Suprapubic skin (tissue), 4 donors: ENCODE measurements around the gene XRCC5. TPM values are rescaled to one million over a fixed set of nuclear protein-coding genes. Genes with fewer than 3 reads are reported as not detected.
"Not testable (repeated sequence)": the region's sequence is repeated elsewhere in the genome, so short reads cannot be mapped to it uniquely, and the experiment has no call there.

ENCODE experiments used
- DNase-seq, 2 donors: peaks; one replicate each; pipeline ENCODE4 v3.0.0-alpha.2; 2019; ENCODE audit warnings: low spot score in 2 of 2
- H3K27ac ChIP-seq: fragments of 200-600 bp; sonication (generic); one replicate; pipeline ENCODE4 v1.5.1; 2019
- H3K27me3 ChIP-seq: fragments of 200-600 bp; sonication (generic); one replicate; pipeline ENCODE4 v1.5.1; 2019
- H3K36me3 ChIP-seq: fragments of 200-600 bp; sonication (generic); one replicate; pipeline ENCODE4 v1.5.1; 2019
- H3K4me1 ChIP-seq: fragments of 200-600 bp; sonication (generic); one replicate; pipeline ENCODE4 v1.5.1; 2019
- H3K4me3 ChIP-seq: fragments of 200-600 bp; sonication (generic); one replicate; pipeline ENCODE4 v1.5.1; 2019; ENCODE audit warnings: mild to moderate bottlenecking
- H3K9me3 ChIP-seq: fragments of 200-600 bp; sonication (generic); one replicate; pipeline ENCODE4 v1.5.1; 2019
- EP300 ChIP-seq: sonication (generic); formaldehyde crosslinking; IDR thresholded peaks from one replicate; pipeline ENCODE4 v1.6.1; 2017; ENCODE audit warnings: antibody characterized with exemption
- POLR2A ChIP-seq, 2 donors: fragments of 450-650 bp; IDR thresholded peaks; one replicate each; pipeline ENCODE4 v1.6.1; 2017; ENCODE audit warnings: antibody characterized with exemption in 2 of 2, mild to moderate bottlenecking in 2 of 2, moderate library complexity in 2 of 2
- POLR2AphosphoS5 ChIP-seq, 3 donors: sonication (generic); formaldehyde crosslinking; IDR thresholded peaks; one replicate each; pipeline ENCODE4 v1.6.1; 2017; ENCODE audit warnings: antibody characterized with exemption in 3 of 3
- WGBS: methylation state at CpG from one replicate; pipeline ENCODE4 v1.1.5; 2018; 5-methylcytosine and 5-hydroxymethylcytosine counted together
- total RNA-seq, 4 donors: library from RNA; depleted of rRNA; stranded (reverse); fragments of >200 nt; gene quantifications; one replicate each; pipeline ENCODE4 v1.1.0, GENCODE V29; 2016
- TF ChIP-seq, protein P1 (sequence below), 2 donors: fragments of 200-600 bp in 1 of 2; fragments of 450-650 bp in 1 of 2; sonication (generic) in 1 of 2; IDR thresholded peaks; one replicate each; pipeline ENCODE4 v1.5.1; 2016 to 2019; ENCODE audit warnings: antibody characterized with exemption in 2 of 2, mild to moderate bottlenecking in 1 of 2, moderate library complexity in 1 of 2

The XRCC5 gene
- total RNA-seq, 4 donors from 2014 or later = 122 to 153 (median 136) TPM

DNA sequence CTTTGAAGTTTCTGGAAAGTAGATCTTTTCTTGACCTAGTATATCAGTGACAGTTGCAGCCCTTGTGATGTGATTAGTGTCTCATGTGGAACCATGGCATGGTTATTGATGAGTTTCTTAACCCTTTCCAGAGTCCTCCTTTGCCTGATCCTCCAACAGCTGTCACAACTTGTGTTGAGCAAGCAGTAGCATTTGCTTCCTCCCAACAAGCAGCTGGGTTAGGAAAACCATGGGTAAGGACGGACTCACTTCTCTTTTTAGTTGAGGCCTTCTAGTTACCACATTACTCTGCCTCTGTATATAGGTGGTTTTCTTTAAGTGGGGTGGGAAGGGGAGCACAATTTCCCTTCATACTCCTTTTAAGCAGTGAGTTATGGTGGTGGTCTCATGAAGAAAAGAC, 96.3 kb downstream of the XRCC5 start:
- Histone ChIP-seq H3K4me3 (no peak overlapping the region), H3K9me3 (no peaks in the 10 kb centered on the region), H3K27ac (no peak overlapping the region), H3K27me3 (no peaks in the 10 kb centered on the region), H3K4me1 (peaks cover 3% of the 10 kb centered on the region), H3K36me3 (peaks cover 72% of the 10 kb centered on the region)
- TF ChIP-seq EP300 (no peak), POLR2A (IDR thresholded peaks at IDR 0.05) (no peak), POLR2AphosphoS5 (IDR thresholded peaks at IDR 0.05) (no peak)
- TF ChIP-seq, protein P1, sequence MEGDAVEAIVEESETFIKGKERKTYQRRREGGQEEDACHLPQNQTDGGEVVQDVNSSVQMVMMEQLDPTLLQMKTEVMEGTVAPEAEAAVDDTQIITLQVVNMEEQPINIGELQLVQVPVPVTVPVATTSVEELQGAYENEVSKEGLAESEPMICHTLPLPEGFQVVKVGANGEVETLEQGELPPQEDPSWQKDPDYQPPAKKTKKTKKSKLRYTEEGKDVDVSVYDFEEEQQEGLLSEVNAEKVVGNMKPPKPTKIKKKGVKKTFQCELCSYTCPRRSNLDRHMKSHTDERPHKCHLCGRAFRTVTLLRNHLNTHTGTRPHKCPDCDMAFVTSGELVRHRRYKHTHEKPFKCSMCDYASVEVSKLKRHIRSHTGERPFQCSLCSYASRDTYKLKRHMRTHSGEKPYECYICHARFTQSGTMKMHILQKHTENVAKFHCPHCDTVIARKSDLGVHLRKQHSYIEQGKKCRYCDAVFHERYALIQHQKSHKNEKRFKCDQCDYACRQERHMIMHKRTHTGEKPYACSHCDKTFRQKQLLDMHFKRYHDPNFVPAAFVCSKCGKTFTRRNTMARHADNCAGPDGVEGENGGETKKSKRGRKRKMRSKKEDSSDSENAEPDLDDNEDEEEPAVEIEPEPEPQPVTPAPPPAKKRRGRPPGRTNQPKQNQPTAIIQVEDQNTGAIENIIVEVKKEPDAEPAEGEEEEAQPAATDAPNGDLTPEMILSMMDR (IDR thresholded peaks at IDR 0.05) = no peak
- WGBS = 81% methylated on average over 1 of the region's 1 CpG
- no peak for DNase-seq

DNA sequence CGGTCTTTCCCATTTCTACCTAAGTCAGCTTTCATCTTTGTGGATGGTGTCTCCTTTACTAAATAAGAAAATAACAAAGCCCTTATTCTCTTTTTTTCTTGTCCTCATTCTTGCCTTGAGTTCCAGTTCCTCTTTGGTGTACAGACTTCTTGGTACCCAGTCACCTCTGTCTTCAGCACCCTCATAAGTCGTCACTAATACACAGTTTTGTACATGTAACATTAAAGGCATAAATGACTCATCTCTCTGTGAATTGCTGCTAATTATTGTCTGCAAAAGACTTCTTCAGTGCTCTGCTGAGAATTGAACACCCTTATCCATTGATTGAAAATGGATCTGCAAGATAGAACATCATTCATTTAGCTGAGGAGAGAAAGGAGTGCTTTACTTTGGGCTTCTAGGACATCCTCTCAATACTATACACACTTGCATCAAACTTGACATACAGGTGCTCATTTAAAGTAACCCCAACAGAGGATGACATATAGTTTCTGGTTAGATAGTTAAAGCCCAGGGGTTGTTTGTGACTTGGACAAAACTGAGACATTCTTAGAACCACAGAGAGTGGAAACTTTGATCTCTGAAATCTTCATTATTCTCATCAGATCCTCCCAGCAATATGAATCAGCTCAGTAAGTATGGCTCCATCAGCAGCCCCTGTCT, 97.0 kb downstream of the XRCC5 start:
- H3K27me3 ChIP-seq = no peaks in the 10 kb centered on the region
- no peak for DNase-seq
- H3K4me3 ChIP-seq = no peak overlapping the region
- TF ChIP-seq POLR2AphosphoS5 (IDR thresholded peaks at IDR 0.05) = no peak
- TF ChIP-seq, protein P1 (IDR thresholded peaks at IDR 0.05) = no peak
- TF ChIP-seq EP300 = no peak
- no peak for TF ChIP-seq POLR2A (IDR thresholded peaks at IDR 0.05)
- peaks cover 4% of the 10 kb centered on the region for H3K4me1 ChIP-seq
- no peaks in the 10 kb centered on the region for H3K9me3 ChIP-seq
- 89% methylated on average over 2 of the region's 2 CpGs for WGBS
- H3K27ac ChIP-seq = no peak overlapping the region
- peaks cover 65% of the 10 kb centered on the region for H3K36me3 ChIP-seq

DNA sequence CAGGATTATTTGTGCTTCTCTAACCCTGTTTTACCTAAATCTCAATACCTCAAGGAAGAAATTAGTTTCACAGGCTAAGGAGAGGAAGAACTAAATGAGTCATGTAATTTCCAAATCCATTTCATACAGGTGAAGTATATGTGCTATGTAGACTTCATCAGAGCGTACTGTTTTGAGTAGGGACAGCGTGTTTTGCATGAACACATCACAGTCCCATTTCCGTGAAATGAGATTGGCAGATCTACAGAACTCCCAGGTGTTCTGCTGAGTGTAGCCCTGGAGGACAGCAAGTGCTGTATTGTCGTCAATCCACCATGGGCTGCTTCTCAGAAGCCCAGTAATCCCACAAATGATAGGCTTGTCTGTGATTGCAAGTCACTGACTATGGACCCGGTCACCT, 97.7 kb downstream of the XRCC5 start:
- no peak for DNase-seq
- Histone ChIP-seq H3K4me3 (no peak overlapping the region), H3K27ac (no peak overlapping the region), H3K4me1 (peaks cover 4% of the 10 kb centered on the region), H3K36me3 (peaks cover 59% of the 10 kb centered on the region), H3K9me3 (no peaks in the 10 kb centered on the region), H3K27me3 (no peaks in the 10 kb centered on the region)
- TF ChIP-seq, protein P1 (IDR thresholded peaks at IDR 0.05) = no peak
- TF ChIP-seq POLR2A (IDR thresholded peaks at IDR 0.05) = no peak
- TF ChIP-seq EP300 = no peak
- TF ChIP-seq POLR2AphosphoS5 (IDR thresholded peaks at IDR 0.05) = no peak
- WGBS = 95% methylated on average over 5 of the region's 5 CpGs

DNA sequence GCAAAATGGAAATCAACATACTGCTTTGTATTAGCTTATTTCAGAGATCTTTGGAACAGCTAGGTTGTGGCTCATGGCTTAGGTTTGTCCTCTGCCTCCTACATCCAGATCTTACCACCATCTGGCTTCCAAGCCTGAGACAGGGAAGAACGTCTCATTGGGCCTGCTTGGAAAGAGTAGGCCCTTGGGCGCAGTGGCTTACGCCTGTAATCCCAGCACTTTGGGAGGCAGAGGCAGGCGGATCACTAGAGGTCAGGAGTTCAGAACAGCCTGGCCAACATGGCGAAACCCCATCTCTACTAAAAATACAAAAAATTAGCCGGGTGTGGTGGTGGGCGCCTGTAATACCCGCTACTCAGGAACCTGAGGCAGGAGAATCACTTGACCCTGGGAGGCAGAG, 99.5 kb downstream of the XRCC5 start:
- H3K9me3 ChIP-seq, H3K27ac ChIP-seq, H3K4me1 ChIP-seq, H3K4me3 ChIP-seq, H3K27me3 ChIP-seq, DNase-seq: not testable (repeated sequence)
- peaks cover 43% of the 10 kb centered on the region for H3K36me3 ChIP-seq
- WGBS = 95% methylated on average over 8 of the region's 8 CpGs

DNA sequence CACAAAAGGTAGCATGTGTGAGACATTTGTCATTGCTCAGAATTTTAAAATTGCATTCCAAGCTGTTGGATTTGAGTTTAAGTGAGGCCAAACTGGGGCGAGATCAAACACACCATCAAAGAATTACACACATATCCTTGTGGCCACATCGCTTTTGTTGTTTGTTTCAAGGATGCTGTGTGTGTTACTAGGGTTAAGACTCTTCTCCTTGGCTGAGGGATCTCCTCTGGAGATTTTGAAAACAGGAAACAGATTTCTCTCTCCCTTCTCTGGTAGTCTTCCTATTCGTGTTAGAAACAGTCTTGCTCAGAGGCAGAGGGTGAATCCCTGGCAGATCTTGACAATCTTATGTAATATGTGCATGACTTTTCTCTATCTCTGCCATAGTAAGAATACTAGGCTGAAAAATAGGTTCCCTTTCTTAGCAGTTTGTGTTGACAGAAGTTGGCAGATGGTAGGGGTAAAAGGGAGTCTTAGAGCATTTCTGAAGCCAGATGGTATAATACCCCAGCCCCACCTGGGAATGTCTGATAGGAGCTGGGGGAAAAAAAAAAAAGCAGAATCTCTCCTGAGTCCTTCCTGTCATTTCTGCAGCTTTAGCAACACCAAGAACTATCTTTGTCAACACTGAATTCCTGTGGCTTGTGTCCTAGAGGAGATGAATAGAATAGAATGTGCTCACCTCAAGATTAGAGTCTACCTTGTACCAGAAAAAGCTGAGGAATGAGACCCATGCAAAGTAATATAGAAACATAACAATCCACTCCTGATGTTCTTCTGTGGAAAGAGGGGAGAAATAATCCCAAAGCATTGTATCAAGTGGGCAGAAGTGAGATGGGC, 101.8 kb downstream of the XRCC5 start:
- H3K9me3 ChIP-seq = no peaks in the 10 kb centered on the region
- 52% methylated on average over 3 of the region's 3 CpGs for WGBS
- H3K4me1 ChIP-seq = peaks cover 4% of the 10 kb centered on the region
- no peak overlapping the region for H3K4me3 ChIP-seq
- TF ChIP-seq, protein P1 (IDR thresholded peaks at IDR 0.05) = no peak
- TF ChIP-seq EP300 (no peak), POLR2AphosphoS5 (IDR thresholded peaks at IDR 0.05) (no peak), POLR2A (IDR thresholded peaks at IDR 0.05) (no peak)
- peaks cover 20% of the 10 kb centered on the region for H3K36me3 ChIP-seq
- no peaks in the 10 kb centered on the region for H3K27me3 ChIP-seq
- no peak for DNase-seq
- H3K27ac ChIP-seq = no peak overlapping the region
